Activated CD4-positive, alpha-beta T cell treated with anti-CD3 and anti-CD28 coated beads, Interleukin-2, amount 50 U/mL, for 16 hours (primary cell): Measurements from ENCODE around the gene TAF9B.
"Not testable (repeated sequence)": the region's sequence is repeated elsewhere in the genome, so short reads cannot be mapped to it uniquely, and the experiment has no call there.

ENCODE experiments used
- DNase-seq: peaks from one replicate; pipeline ENCODE4 v3.0.0-alpha.2; 2020

The TAF9B gene, protein sequence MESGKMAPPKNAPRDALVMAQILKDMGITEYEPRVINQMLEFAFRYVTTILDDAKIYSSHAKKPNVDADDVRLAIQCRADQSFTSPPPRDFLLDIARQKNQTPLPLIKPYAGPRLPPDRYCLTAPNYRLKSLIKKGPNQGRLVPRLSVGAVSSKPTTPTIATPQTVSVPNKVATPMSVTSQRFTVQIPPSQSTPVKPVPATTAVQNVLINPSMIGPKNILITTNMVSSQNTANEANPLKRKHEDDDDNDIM

DNA sequence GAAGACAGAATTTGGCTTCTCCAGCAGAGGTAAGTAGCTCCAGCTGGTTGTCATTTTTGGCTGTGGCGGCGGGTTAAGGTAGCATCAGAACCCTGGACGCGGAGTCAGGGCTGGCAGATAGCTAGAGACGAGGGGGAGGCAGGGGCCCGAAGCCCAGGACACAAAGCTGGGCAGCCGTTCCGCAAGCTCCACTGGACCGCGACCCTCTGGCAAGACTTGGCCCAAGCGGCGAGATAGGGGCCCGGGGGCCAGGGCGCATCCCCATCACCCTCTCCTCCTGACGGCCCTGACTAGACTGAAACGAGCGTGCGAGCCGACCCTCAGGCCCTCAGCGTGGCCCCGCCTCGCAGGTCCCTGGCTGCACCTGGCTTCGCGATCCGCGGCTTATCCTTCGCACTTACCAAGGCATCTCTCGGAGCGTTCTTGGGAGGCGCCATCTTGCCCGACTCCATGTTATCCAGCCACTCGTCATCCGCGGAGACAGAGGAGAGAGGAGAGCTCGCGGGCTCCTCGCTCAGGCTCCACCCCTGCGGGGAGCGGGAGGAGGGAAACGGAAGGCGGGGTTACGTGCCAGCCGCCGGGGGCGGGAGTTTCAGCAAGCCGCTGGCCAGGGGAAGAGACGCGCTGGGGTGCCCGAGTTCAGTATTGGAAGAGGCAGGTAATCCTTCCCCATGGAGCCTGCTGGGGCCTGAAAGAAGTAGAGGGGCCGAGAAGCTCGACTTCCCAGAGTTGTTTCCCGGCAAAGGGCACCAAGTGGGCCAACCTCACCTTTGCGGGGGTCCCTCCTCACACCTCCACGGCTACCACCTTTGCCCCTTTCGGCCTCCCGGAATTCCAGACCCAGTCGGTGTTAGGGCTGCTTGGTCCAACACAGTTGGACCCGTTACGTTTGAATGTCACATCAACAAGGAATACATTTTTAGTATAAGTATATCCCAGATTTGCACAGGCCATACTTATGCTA lies at the start of gene TAF9B:
Gene TAF9B, minus strand, starts transcription at position 491 of the 964 bp plus-strand sequence. Its CDS starts 39 bp downstream, at position 452.
- DNase-seq, result peak; percentile 87

DNA sequence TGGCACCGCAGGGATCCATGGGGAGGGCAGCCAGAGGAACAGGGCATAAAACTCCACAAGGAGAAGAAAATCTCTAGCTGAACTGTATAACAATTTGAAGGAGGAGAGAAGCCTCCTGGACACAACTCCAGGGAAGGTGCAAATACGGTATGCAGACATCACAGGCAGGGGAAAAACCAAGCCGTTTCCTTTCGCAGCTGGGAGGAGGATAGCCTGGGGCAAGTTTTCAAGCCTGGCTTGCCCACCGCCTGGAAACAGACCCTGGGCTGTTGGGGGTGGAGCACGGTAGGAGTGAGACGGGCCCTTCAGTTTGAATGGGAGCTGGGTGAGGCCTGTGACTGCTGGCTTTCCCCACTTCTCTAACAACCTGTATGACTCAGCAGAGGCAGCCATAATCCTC lies 43.4 kb upstream of the TAF9B start:
- DNase-seq, result no peak

- DNase-seq, result no peak
Observed at GRCh38 chrX:78181307-78181706, 41.9 kb upstream of the TAF9B start.

DNA sequence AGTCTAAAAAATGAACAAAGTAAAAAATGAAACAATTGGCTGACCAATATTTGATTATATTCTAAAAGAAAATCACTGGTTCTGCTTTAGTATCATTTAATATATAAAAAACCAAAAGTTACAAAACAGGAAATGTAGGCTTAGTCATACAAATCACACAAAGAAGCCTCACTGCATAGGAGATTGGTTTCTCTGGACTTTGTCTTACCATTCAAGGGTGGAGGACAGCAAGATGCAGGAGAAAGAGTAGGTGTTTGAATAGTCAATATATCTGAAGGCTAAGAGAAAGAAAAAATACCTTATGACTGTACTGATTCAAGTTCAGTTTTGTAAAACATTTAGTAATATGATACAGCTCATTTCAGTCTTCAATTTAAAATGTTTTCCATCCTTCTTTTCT lies 28.6 kb upstream of the TAF9B start:
- DNase-seq, result peak; percentile 5

- no peak for DNase-seq
Observed at GRCh38 chrX:78165425-78165824, 26.0 kb upstream of the TAF9B start.

- not testable (repeated sequence) for DNase-seq
Observed at GRCh38 chrX:78163175-78163574, 23.7 kb upstream of the TAF9B start.

DNA sequence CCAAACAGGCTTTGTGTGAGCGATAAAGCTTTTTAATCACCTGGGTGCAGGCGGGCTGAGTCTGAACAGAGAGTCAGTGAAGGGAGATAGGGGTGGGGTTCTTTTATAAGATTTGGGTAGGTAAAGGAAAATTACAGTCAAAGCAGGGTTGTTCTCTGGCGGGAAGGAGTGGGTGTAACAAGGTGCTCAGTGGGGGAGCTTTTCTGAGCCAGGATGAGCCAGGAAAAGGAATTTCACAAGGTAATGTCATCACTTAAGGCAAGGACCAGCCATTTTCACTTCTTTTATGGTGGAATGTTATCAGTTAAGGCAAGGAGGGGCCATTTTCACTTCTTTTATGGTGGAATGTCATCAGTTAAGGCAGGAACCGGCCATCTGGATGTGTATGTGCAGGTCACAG lies 21.3 kb upstream of the TAF9B start:
- not testable (repeated sequence) for DNase-seq

- not testable (repeated sequence) for DNase-seq
Observed at GRCh38 chrX:78157846-78158245, 18.4 kb upstream of the TAF9B start.

DNA sequence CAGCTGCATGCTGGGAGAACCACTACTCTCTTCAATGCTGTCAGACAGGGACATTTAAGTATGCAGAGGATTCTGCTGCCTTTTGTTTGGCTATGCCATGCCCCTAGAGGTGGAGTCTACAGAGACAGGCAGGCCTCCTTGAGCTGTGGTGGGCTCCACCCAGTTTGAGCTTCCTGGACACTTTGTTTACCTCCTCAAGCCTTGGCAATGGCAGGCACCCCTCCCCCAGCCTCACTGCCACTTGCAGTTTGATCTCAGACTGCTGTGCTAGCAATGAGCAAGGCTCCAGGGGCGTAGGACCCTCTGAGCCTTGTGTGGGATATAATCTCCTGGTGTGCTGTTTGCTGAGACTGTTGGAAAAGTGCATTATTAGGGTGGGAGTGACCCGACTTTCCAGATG lies 17.9 kb upstream of the TAF9B start:
- not testable (repeated sequence) for DNase-seq

- DNase-seq, result not testable (repeated sequence)
Observed at GRCh38 chrX:78147002-78147540, 7.6 kb upstream of the TAF9B start.

GRCh38 chrX:78140206-78140605 lies 756 bp upstream of the TAF9B start:
- DNase-seq, result no peak

DNA sequence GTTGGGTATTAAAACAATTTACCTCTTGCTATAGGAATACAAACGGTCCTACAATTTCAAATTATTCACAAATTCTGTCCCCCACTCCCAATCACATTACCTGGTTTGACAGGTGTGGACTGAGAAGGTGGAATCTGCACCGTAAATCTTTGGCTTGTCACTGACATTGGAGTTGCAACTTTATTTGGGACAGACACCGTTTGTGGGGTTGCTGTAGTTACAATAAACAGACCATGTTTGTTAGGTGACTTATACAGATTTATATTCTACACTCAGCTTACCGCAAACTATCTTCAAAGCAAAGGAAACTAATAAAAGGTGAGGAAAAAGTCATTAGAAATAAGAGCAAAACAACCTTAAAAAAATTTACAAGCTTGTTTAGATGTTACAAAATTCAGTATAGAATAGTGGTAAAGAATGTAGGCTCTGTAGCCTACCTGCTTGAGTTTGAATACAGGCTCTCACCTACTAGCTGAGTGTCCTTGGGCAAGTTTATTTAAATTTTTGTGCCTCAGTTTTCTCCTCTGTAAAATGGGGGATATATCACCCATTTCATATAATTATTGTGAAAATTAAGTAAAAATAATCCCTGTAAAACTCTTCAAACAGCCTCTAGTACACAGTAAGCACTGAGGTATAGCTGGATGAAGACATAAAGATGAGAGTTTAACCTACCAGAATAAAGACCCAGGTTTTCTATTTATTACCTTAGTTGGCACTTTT lies 6.1 kb downstream of the TAF9B start:
- no peak for DNase-seq

DNA sequence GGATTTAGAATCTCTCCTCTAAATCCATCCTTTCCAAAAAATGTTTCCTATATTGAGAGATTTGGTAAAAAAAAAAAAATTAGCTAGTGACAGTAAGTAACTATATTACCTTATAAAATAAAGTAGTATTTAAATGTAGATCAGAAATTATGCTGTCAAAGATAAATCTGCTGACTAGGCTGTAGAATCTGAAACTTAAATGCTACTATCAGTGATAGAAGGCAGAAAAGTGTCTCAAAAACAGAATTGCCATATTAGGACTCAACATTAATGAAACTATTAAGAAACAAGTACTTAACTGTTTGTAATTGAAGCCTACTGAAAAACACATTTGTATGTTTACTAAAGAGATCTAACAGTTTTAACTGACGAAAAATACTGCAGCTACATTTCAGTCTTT lies 8.3 kb downstream of the TAF9B start:
- no peak for DNase-seq

DNA sequence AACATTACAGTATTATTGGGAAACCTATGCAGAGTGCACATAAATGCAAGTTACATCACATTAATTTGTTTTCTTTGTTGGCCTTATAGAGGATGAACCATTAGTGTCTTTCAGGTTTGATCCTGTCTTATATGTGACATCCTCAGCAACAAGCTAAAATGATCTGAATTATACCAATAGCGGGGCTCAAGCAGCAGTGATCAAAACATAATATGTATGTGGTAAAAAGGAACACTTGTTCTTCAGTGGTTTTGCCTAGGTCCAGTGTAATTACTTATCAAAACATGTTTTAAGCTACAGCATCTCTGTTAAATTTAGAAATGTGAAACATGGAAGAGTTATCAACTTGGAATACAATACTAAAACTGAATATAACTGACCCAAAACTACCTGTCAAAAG lies 9.1 kb downstream of the TAF9B start:
- no peak for DNase-seq

DNA sequence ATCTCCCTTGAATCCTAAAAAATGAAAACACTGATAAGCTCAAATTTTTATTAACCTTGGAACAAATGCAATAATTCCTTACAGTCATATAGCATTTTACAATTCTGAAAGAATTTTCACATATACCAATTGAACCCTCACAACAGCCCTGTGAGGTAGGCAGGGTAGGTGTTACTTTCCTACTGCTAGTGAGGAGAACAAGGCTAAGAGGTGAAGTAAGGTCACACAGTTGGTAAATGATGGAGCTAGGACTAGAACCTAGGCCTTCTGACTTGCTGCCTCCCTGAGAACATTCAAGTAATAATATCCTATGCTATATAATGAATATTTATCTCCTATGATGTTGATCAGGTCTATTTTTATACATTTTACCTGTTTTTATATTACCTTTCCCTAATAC lies 9.7 kb downstream of the TAF9B start:
- DNase-seq, result no peak

DNA sequence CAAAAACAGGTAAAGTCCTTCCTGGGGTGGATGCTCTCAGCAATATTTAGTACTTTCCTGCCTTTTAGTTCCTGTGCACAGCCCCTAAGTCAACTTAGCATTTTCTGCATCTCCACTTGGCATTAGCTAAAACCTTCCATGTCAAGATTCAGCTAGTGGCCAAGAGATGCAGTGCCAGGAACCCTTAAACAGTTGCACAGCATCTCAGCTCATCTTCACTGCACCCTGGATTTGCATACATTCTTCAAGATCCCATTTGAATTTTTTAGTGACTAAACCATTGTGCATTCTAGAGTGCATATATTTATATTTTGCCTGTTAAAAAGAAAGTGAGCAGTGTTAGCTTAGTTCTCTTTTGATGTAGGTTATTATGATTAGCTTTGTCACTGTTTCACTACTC lies 13.7 kb downstream of the TAF9B start:
- not testable (repeated sequence) for DNase-seq

- no peak for DNase-seq
Observed at GRCh38 chrX:78125148-78125547, 14.3 kb downstream of the TAF9B start.

GRCh38 chrX:78124307-78124706 lies 15.1 kb downstream of the TAF9B start:
- no peak for DNase-seq

GRCh38 chrX:78123190-78123589 lies 16.3 kb downstream of the TAF9B start:
- DNase-seq, result peak; percentile 37

DNA sequence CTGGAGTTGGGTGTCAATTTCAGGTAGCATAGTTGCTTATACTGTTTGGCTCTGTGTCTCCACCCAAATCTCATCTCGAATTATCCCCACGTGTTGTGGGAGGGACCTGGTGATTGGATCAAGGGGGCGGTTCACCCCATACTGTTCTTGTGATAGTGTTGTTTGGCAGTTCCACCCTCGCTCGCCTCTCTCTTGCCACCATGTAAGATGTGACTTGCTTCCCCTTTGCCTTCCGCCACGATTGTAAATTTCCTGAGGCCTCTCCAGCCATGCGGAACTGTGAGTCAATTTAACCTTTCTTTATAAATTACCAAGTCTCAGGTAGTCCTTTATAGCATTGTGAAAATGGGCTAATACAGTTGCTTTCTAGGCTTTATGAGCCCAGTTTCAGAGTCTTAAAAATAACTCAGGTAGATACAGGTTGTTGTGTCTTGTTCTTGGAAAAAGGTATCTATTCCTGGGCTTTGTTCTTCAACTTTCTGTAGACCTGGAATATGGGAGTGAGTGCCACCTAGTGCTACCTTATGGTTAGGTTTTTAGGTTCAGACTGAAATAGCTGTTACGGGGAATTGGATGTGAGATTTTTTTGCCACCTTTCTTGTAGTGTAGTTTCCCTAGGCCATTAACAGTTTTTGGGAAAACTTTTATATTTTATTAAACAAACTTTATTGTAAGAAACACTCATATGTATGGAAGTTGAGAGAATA lies 19.8 kb downstream of the TAF9B start:
- DNase-seq, result no peak

GRCh38 chrX:78118628-78119027 lies 20.8 kb downstream of the TAF9B start:
- DNase-seq, result no peak

- no peak for DNase-seq
Observed at GRCh38 chrX:78116766-78117165, 22.7 kb downstream of the TAF9B start.
